Measurements from ENCODE around the gene WHRN. TPM values are rescaled to one million over a fixed set of nuclear protein-coding genes. Genes with fewer than 3 reads are reported as not detected.
A peak's percentile ranks its signal among the peaks of the same experiment; 100 is the strongest.

Gene WHRN
- total and polyA plus RNA-seq, 9 of the 15 experiments (the other 6 are each of a cell fraction or from before 2014, with no cell fraction given) = 0.31 to 14.1 (median 3.0) TPM

GRCh38 chr9:114397219-114397847 is 107.9 kb downstream of the WHRN start (continued):
- TF ChIP-seq RBBP5 (IDR thresholded peaks at IDR 0.05; ENCODE audit: borderline replicate concordance, insufficient read depth, low read length, poor library complexity, severe bottlenecking) = peak; percentile 48
- no peak for TF ChIP-seq TEAD2 (tag; IDR thresholded peaks at IDR 0.05)
- peak; percentile 34; the same call in 1 of the 2 replicates for TF ChIP-seq ZFX (CRISPR knock-in tag; IDR thresholded peaks at IDR 0.05)
- TF ChIP-seq EP400 (IDR thresholded peaks at IDR 0.05) = peak; percentile 68
- TF ChIP-seq ZNF217 (CRISPR knock-in tag; IDR thresholded peaks at IDR 0.05) = no peak
- TF ChIP-seq SAFB2 (IDR thresholded peaks at IDR 0.05; ENCODE audit: borderline replicate concordance, low read depth, low read length, severe bottlenecking) = no peak
- TF ChIP-seq CHD4 (IDR thresholded peaks at IDR 0.05; ENCODE audit: insufficient read depth, insufficient replicate concordance, low read depth, low read length, poor library complexity, severe bottlenecking) = peak; percentile 88
- no peak for TF ChIP-seq MCM2 (IDR thresholded peaks at IDR 0.05; ENCODE audit: low read depth)
- 0 out of 2 replicates have a peak, but pooled peaks have one; percentile 44 for TF ChIP-seq MECOM (CRISPR knock-in tag; IDR thresholded peaks at IDR 0.05)
- no peak for TF ChIP-seq GTF2E2 (tag; IDR thresholded peaks at IDR 0.05)
- peak; percentile 92 for TF ChIP-seq ZFP36 (IDR thresholded peaks at IDR 0.05; ENCODE audit: low read depth, low read length, partially characterized antibody)
- TF ChIP-seq SMAD3 (CRISPR knock-in tag; conservative IDR thresholded peaks at IDR 0.05) = no peak
- TF ChIP-seq CEBPG (CRISPR knock-in tag; IDR thresholded peaks at IDR 0.05) = no peak
- peak in 1 of 2 experiments; percentile 7; a peak in 1 of 4 replicates for TF ChIP-seq CEBPG (tag; conservative IDR thresholded peaks at IDR 0.05 in 1 of 2, IDR thresholded peaks at IDR 0.05 in 1 of 2)
- peak; percentile 53 for TF ChIP-seq L3MBTL2 (IDR thresholded peaks at IDR 0.05)
- TF ChIP-seq MITF (IDR thresholded peaks at IDR 0.05) = no peak
- TF ChIP-seq MLX (CRISPR knock-in tag; conservative IDR thresholded peaks at IDR 0.05) = no peak
- TF ChIP-seq ZNF717 (CRISPR knock-in tag; IDR thresholded peaks at IDR 0.05) = peak; percentile 73; the same call in 1 of the 2 replicates
- no peak for TF ChIP-seq ZNF778 (CRISPR knock-in tag; IDR thresholded peaks at IDR 0.05)
- no peak for TF ChIP-seq DACH1 (IDR thresholded peaks at IDR 0.05; ENCODE audit: partially characterized antibody)
- no peak for TF ChIP-seq PHB2 (IDR thresholded peaks at IDR 0.05; ENCODE audit: low read depth)
- TF ChIP-seq BCOR (IDR thresholded peaks at IDR 0.05) = peak; percentile 93
- TF ChIP-seq CCNT2 (IDR thresholded peaks at IDR 0.05; ENCODE audit: borderline replicate concordance, extremely low read depth, insufficient read length, low read depth, low read length) = no peak
- TF ChIP-seq MTA1 (IDR thresholded peaks at IDR 0.05; ENCODE audit: borderline replicate concordance) = no peak
- TF ChIP-seq PTTG1 (tag; IDR thresholded peaks at IDR 0.05; ENCODE audit: low read depth) = 0 out of 2 replicates have a peak, but pooled peaks have one; percentile 24
- no peak for TF ChIP-seq HMG20B (CRISPR knock-in tag; IDR thresholded peaks at IDR 0.05)
- TF ChIP-seq ETV5 (CRISPR knock-in tag; IDR thresholded peaks at IDR 0.05; ENCODE audit: low read depth) = peak; percentile 35; the same call in 1 of the 2 replicates
- peak; percentile 5; the same call in 1 of the 2 replicates for TF ChIP-seq ZNF644 (tag; IDR thresholded peaks at IDR 0.05; ENCODE audit: low read depth)
- no peak for TF ChIP-seq YBX1 (IDR thresholded peaks at IDR 0.05)
- peak; percentile 73; the same call in 1 of the 2 replicates for TF ChIP-seq SMARCA5 (IDR thresholded peaks at IDR 0.05)

All from K562 (cell line).